HL-60/S4 (cell line): ENCODE measurements around the gene PKN1.
"Not testable (repeated sequence)": the region's sequence is repeated elsewhere in the genome, so short reads cannot be mapped to it uniquely, and the experiment has no call there.

Experiments used
- in situ Hi-C: fragments of 300-500 bp; cut with MboI; formaldehyde crosslinking; loops from 2 replicates; pipeline ENCODE4 v1.14.3; 2022; ENCODE audit warnings: low sequenced_read_pairs

Gene PKN1

DNA sequence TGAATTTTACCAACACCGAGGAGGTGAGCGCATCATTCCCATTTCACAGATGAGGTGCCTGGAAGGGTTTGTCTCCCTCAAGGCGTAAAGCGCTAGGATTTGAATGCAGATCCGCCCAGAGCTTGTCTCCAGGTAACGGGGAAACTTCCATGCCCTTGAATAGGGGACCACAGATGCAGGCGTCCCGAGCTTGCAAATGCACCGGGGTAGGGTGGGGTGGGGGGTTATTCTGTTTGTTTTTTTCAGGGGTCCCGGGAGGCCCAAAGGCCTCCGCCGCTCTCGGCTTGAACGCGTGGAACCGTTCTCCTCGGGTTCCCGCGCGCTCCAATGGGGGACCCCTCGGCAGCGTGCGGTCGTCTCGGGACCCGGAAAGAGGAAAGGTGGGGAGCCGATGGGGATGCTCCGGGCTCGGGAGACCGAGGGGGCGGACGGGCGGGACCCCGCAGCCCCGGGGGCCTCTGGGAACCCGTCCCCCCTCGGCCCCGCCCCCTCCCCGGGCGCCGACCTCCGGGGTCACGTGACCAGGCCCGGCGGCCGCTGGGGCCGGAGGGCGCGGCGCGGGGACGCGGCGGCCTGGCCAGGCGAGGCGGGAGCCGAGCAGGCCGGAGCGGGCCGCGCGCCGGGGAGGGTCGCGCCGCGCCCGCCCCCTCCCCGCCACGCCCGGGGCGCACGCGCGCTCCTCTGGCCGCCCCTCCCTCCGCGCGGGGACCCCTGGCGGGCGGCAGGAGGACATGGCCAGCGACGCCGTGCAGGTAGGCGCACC lies at the start of gene PKN1:
PKN1 (plus strand) TSS at position 516 of the 763 bp plus-strand sequence; CDS start at position 732, 216 bp downstream.
- in situ Hi-C loops: no loop called here

DNA sequence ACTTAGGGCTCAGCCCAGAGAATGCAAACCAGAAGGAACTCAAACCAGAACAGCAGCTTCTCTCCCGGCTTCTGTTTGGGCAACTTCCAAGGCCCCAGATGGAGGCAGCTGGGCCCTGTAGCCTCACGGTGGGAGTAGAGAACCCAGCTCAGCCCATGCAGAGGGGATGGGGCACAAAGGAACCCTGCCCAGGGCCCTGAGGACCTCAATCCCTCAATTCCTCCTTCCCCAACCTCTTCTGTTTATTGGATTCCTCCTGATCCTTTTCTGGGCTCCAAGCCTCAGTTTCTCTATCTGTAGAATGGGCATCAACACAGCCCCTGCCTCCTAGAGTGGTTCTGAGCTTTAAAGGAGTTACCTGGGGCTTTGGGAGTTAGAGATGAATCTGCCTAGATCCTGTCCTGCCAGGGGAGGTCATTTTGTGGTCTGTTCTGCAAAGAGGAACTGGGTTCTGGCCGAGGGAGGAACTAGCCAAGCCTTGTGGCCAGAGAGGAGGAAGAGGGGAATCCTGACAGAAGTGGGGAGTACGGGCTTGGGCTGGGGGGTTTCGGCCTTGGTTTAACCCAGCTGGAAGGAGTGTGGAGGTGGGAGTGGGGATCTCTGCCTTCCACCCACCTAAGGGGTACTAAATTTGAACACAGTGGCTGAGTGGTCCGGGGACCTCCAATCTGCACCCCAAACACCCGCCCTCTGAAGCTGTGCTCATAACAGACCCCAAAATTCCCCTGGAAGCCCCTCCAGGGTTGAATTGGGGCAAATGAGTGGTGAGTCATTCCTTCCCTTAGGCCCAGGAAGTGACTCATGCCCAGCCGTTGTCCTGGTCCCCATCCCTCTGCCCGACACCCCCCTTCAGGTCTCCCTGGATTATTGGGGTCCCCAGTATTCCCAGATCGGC lies 49.2 kb upstream of the PKN1 start:
- in situ Hi-C loops: no loop called here

DNA sequence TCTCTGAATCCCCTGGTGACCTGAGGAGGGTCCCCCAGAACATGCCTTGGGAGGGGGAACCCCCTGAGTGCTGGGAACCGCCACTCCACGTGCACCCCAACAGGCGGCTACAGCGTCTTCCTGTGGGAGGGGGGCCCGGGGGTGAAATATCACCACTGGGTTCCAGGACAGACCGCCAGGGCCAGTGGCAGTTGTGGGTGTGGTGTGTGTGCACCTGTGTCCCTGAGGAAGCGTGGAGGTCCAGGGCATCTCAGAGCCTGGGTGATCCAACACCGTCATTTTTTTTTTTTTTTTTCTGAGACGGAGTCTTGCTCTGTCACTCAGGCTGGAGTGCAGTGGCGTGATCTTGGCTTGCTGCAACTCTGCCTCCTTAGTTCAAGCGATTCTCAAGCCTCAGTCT lies 47.6 kb upstream of the PKN1 start:
- in situ Hi-C loops: no loop called here

DNA sequence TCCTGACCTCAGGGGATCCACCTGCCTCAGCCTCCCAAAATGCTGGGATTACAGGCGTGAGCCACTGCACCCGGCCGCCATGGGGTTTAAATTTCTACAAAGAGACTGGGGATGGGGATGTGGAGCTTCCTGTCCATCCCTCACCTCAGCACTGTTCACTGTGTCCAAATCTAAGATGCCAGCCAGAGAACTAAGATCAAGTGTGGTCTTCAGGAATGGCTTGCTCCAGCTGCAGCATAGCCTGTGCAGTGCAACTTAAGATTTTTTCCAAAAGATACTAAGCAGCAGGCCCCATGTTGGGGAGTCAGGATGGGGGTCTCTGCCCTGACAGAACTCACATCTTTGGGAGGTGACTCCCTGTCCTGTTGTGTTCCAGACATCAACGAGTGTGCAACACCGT lies 42.6 kb upstream of the PKN1 start:
- in situ Hi-C loops: no loop called here

DNA sequence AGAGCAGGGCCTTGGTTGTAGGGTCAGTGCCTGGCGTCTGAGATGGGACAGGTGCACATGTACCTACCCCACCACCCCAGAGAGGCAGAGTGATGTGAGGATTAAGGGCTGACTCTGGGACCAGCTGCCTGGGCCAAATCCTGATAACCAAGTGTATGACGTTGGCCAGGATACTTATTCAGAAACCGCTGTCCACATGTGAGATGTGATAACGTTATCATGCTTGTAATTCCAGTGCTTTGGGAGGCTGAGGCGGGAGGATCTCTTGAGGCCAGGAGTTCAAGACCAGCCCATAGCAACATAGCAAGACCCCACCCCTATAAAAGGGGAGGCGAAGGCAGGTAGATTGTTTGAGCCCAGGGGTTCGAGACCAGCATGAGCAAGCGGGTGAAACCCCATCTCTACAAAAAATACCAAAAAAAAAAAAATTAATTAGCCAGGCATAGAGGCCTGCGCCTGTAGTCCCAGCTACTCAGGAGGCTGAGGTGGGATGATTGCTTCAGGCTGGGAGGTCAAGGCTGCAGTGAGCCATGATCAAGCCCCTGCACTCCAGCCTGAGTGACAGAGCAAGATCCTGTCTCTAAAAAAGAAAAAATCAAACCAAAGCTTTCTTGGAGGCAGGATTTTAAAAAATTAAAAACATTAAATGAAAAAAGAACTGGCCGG lies 41.8 kb upstream of the PKN1 start:
- in situ Hi-C loops: no loop called here

DNA sequence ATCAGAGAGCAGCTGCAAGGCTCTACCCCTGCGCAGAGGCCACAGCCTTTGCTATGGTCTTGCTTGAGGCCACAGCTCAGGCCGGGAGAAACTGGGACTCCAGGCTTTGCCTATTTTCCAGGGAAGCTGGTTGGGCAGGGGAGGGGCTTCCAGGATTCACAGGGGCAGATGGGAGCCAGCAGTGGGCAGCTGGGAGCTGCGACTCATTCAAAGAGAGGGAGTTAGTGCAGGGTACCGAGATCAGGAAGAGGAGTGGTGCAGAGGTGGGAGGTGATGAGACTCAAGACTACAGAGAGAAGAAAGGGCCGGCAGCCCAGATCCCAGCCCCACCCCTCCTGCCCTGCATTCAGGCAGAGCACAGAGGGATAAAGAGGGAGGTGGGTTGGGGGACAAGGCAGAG lies 39.8 kb upstream of the PKN1 start:
- in situ Hi-C loops: no loop called here

DNA sequence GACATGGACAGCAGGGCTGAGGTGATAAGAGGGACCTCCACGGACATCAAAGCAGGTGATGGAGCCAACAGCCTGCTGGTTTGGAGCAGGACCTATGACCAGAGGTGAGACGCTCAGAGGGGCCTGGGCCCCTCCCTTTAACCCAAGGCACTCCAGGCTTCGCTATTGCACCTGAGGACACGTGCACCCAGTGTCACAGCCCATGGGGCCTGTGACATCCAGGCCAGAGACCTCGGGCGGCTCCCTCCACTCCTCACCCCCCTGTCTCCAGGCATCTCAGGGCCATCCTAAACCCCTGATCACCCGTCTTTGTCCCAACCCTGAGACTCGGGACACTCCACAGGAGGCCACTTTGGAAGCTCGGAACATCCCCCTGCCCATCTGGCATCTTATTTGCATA lies 38.9 kb upstream of the PKN1 start:
- in situ Hi-C loops: no loop called here

DNA sequence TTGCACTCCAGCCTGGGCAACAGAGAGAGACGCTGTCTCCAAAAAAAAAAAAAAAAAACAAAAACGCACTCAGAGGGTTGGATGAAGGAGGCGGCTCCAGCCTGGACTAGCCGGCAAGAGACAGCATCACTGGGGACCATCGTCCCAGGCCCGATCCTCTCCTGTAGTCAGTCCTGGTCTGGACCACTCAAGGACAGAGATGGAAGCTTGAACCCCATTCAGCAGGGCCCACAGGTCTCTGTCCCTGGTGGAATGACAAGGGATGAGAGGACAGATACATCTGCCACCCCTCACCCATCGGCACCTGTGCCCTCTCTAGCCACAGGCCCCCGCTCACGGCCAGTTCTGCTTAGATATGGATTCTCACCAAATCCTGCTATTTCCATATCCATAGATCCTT lies 37.8 kb upstream of the PKN1 start:
- in situ Hi-C loops: no loop called here

DNA sequence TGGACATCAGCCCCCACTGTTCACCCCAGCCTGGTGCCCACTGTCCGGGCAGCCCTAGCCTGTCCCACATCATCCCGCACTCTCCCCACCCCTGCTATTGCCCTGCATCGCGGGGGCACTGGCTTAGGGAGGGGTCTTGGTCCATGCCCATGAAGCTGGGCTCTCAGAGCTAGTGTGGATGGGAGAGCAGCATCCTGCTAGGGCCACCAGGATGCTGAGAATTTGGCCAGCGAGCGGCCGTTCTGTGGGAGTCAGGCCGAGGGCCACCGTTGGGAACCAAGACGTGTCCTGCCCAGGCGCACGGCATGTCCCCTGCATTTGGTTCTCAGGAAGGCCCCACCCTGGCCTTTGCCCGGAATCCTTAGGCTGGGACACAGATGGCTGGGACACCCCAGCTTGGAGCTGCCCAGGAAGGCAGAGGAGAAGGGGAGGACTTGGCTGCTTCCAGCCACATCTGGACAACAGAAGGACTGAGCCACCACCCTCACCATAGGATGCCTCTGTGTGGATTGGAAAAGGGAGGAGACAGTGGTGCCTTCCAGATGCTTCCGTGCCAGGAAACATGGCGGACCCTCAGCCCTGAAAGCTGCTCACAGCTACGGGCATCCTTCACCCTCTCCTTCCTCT lies 37.3 kb upstream of the PKN1 start:
- in situ Hi-C loops: no loop called here

DNA sequence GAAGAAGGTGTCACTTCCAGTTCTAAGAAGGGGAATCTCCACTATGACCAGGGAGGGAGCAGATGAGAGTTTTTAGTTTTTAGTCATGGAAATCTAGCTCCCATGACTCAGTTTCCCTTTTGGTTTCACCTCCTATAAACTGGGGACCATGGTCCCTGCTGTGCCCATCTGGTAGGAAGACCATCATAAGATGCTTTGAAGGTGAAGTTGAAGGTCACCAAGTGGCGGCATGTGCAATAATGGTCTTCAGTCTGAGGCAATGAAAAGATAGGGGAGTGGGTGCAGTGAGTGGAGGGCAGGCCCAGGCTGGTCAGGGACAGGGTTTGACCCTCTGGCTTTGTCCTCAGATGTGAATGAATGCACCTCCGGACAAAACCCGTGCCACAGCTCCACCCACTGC lies 36.4 kb upstream of the PKN1 start:
- in situ Hi-C loops: not testable (repeated sequence)

DNA sequence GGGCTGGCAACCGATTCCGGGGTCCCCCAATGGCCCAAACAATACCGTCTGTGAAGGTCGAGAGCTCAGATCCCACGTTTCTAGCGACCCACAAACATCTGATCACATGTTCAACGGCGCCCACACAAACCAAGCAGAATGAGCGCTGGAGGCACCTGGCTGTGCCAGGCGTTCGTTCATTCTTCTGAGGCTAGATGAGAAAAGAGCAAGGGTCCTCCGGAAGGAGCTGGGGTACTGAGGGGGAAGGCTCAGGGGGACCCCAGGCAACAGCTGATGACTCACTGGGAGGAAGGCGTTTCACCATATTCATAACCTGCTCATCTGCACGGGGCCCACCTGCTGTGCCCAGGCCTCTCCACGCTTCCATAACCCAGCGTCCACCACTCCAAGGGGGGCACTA lies 35.9 kb upstream of the PKN1 start:
- in situ Hi-C loops: not testable (repeated sequence)

DNA sequence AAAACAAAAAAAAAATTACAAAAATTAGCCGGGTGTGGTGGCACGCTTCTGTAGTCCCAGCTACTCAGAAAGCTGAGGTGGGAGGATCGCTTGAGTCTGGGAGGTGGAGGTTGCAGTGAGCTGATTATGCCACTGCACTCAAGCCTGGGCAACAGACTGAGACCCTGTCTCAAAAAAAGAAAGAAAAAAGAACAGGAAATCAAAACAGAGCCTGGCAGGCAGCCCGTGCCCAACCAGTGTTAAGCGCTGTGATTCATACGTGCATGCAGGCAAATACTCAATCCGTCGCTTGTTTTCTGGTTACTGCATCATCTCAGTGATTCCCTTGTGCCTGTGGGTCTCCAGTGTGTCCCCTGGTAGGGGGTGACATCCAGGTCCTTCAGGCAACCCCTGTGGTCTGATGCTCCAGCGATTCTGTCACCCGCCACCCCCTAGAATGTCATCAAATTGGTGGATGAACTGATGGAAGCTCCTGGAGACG lies 32.1 kb upstream of the PKN1 start:
- in situ Hi-C loops: no loop called here

DNA sequence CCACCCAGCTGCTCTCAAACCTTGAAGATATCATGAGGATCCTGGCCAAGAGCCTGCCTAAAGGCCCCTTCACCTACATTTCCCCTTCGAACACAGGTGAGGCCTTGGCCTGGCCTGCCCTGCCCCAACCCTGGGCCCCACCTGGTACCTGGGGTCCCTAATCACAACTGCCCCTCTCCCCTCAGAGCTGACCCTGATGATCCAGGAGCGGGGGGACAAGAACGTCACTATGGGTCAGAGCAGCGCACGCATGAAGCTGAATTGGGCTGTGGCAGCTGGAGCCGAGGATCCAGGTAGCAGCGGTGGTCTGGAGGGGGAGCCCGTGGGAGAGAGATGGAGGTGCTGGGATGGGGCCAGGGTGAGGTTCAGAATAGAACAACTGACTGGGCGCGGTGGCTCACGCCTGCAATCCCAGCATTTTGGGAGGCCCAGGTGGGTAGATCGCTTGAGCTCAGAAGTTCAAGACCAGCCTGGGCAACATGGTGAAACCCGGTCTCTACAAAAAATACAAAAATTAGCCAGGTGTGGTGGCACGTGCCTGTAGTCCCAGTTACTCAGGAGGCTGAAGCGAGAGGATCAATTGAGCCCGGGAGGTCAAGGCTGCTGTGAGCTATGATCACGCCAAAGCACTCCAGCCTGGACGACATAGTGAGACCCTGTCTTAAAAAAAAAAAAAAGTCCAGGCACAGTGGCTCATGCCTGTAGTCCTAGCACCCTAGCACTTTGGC lies 31.5 kb upstream of the PKN1 start:
- in situ Hi-C loops: no loop called here

DNA sequence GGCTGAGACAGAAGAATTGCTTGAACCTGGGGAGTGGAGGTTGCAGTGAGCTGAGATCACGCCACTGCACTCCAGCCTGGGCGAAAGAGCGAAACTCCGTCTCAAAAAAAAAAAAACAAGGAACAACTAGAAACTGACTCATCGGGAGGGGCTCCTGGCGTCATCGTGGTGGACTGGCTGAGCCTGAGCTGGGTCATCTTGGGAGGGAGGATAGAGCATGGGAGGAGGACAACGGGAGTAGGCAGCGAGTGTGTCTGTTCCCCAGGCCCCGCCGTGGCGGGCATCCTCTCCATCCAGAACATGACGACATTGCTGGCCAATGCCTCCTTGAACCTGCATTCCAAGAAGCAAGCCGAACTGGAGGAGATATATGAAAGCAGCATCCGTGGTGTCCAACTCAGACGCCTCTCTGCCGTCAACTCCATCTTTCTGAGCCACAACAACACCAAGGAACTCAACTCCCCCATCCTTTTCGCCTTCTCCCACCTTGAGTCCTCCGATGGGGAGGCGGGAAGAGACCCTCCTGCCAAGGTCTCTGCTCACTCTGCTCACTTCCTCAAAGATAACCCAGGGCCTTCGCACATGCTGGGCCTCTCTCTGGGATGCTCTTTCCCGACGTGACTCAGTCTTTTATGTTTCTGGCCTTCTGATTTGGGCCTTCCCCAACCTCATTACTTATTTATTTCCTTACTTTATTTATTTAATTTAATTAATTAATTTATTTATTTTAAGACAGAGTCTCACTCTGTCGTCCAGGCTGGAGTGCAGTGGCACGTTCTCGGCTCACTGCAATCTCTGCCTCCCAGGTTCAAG lies 30.6 kb upstream of the PKN1 start:
- in situ Hi-C loops: no loop called here

DNA sequence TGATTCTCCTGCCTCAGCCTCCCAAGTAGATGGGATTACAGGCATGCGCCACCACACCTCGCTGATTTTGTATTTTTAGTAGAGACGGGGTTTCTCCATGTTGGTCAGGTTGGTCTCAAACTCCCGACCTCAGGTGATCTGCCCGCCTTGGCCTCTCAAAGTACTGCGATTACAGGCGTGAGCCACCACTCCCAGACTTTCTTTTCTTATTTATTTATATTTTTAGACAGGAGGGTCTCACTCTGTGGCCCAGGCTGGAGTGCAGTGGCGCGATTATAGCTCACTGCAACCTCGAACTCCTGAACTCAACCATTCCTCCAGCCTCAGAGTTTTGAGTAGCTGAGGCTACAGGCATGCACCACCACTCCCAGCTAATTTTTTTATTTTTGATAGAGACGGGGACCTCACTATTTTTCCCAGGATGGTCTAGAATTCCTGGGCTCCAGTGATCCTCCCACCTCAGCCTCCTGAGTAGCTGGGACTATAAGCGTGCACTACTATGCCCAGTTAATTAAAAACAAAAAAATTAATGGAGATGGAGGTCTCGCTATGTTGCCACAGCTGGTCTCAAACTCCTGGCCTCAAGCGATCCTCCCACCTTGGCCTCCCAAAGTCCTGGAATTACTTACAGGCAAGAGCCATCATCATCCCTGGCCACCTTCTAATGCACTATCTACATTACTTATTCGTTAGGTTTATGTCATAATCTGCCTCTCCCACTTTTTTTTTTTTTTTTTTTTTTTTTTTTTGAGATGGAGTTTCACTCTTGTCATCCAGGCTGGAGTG lies 29.8 kb upstream of the PKN1 start:
- in situ Hi-C loops: not testable (repeated sequence)

DNA sequence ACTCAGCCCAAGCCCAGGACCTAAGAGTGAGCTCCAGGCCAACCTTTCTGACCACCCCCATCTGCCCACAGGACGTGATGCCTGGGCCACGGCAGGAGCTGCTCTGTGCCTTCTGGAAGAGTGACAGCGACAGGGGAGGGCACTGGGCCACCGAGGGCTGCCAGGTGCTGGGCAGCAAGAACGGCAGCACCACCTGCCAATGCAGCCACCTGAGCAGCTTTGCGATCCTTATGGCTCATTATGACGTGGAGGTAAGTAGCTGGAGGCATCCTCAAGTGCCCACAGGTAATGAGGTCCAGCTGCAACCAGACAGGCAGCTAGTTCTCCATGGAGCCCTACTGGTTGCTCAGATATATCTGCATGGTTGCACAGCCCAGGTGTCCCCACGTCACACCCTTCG lies 28.8 kb upstream of the PKN1 start:
- in situ Hi-C loops: no loop called here

DNA sequence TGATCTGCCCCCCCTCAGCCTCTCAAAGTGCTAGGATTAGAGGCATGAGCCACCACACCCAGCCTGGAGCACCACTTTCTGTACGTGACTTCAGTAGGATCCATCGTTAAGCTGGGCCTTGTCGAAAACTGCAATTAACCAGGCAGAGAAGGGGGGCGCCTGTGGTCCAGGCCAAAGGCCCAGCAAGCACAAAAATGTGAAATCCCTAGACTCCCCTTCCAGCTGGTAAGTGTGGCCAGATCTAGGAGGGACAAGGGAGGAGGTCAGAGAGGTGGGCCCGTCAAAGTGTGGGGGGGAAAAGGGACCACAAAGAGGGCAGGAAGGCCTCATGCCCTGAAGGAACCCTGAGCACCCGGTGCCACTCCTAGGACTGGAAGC lies 27.7 kb upstream of the PKN1 start:
- in situ Hi-C loops: no loop called here

DNA sequence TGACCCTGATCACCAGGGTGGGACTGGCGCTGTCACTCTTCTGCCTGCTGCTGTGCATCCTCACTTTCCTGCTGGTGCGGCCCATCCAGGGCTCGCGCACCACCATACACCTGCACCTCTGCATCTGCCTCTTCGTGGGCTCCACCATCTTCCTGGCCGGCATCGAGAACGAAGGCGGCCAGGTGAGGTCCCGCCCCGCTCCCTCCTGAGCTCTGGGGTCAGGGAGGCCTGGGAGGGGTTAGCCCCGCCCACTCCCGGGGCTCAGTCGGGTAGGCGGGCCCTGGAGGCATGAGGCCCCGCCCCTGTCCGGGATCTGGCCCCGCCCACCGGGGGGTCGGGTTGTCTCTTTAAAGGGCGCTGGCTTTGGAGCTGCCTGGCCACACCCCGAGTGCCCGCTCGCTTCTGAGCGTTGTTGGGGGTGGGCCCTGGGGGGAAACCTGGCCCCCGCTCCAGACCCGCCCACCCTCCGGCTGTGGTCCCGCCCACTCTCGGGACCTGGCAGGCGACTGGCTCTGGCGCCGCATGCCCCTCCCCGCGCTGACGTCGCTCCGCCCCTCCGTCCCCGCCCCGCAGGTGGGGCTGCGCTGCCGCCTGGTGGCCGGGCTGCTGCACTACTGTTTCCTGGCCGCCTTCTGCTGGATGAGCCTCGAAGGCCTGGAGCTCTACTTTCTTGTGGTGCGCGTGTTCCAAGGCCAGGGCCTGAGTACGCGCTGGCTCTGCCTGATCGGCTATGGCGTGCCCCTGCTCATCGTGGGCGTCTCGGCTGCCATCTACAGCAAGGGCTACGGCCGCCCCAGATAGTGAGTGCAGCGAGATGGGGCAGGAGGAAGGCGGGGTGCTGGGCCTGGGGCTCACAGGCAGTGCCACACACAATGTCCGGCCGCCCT lies 27.1 kb upstream of the PKN1 start:
- in situ Hi-C loops: no loop called here
